ENCODE results near the gene ALS2CL.

DNA sequence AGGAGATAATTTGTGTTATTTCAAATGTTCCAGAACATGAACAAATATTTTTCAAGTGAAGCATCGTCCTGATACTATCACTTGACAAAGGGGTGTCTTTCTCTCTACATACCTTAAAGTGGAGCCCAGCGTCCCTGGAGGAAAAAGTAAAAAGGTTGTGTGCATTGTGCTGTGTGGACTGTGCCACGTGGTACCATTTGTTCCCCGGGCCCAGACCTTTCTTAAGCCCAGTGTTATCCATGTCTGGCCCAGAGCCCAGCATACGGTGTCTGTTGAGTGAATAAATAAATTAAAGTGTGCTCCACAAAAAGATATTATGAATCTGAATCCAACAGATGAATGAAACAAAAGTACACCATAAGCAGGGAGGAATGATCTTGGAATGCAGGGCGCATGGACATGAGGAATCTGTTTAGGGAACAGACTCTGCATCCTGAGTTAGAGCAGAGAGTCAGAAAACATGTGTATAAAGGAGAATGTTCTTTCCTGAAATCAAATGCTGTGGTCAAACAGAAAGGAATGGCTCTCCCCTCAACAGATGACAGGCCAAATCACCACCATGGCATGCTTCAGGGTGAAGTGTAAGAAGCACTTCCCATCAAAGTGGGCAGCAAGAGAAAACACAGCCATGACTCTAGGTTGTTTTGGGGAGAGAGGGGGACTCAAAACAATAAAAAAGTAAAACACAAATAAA is 32.3 kb upstream of the ALS2CL start:
- TF ChIP-seq POLR2A (IDR thresholded peaks at IDR 0.05): no peak
- TF ChIP-seq, protein P1, sequence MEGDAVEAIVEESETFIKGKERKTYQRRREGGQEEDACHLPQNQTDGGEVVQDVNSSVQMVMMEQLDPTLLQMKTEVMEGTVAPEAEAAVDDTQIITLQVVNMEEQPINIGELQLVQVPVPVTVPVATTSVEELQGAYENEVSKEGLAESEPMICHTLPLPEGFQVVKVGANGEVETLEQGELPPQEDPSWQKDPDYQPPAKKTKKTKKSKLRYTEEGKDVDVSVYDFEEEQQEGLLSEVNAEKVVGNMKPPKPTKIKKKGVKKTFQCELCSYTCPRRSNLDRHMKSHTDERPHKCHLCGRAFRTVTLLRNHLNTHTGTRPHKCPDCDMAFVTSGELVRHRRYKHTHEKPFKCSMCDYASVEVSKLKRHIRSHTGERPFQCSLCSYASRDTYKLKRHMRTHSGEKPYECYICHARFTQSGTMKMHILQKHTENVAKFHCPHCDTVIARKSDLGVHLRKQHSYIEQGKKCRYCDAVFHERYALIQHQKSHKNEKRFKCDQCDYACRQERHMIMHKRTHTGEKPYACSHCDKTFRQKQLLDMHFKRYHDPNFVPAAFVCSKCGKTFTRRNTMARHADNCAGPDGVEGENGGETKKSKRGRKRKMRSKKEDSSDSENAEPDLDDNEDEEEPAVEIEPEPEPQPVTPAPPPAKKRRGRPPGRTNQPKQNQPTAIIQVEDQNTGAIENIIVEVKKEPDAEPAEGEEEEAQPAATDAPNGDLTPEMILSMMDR (IDR thresholded peaks at IDR 0.05): no peak

Data from thyroid gland (tissue), 4 donors.